Activated T-cell treated with anti-CD3 and anti-CD28 coated beads, Interleukin-2, amount 50 U/mL, for 48 hours (primary cell): ENCODE results near the gene GRK1.

Experiments used
- DNase-seq, 2 experiments: peaks; one replicate each; pipeline ENCODE4 v3.0.0-alpha.2; 2020

GRK1 gene

DNA sequence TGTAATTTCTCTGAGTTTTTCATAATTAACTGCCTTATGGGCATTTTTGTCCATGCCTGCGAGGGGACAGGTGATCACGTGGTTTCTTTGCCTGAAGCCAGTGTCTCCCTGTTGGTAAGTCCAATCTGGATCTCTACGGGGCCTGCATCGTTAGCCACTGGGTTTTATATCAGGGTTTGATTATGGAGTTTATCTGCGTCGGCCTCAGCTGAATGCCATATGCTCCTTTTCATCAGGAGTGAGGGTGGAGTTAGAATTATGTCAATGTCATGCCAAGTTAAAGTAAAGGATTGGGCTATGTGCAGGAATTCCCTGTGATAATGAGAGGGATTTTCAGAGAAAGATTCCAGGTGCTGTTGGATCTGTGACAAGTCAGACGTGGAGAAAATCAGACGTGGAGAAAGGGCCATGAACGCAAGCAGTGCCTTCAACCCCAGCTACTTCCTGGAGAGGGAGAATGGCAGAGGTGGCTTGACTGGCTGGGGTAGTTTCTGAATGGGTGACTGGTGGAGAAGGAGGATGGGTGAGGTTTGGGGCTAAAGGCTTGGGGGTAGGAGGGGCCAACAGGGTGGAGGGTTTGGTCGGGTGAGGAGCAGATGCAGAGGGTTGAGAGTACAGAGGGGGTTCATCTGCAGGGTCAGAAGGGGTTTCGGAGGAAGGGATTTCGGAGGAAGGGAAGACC lies 116.3 kb downstream of the GRK1 start:
- no peak for DNase-seq

DNA sequence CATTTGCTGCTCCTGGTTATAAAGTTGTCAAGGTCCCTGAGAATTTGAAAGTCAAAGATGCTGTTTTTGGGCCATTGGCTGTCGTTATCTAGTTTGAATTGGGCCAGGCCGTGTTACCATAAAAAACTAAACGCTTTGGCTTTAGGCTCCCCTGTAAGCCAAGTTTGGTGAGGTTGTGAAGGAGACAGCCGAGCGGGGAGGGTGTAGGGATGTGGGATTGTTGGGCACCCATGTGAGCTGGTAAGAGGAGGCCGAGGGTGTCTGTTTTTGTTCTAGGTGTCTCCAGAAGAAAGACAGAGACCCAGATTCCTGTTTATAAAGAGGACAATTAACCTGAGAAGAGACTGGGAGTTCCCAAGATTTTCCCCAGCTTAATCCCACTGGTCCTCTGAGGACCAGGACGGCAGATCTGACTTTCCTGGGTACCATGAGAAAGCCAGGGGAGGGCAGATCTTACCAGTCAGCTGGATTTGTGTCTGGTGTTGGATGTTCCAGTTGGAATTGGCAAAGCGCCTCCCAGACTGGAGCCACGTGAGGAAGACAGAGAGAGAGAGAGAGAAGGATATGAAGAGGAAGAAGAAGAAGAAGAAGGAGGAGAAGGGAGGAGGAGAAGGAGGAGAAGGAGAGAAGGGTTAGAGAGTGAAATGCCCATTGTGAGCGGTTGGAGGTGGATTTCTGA lies 117.1 kb downstream of the GRK1 start:
- DNase-seq: no peak

DNA sequence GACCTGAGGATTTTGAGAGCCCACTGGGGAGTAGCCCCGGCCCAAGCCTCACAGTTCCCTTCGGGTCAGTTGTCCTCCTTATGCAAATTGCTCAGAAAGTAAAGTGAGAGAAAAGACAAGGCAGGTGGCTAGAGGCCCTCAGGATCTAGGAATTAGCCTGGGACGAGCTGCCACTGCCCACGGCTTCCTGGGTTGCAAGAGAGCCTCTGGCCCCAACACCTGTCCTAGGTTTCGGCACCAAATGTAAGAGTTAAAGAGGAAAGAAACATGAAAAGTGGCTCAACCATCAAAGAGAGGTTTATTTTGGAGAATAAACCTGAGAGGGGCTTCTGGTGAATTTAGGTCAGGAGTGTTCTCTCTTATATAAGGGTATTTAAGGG lies 117.6 kb downstream of the GRK1 start:
- DNase-seq: no peak

DNA sequence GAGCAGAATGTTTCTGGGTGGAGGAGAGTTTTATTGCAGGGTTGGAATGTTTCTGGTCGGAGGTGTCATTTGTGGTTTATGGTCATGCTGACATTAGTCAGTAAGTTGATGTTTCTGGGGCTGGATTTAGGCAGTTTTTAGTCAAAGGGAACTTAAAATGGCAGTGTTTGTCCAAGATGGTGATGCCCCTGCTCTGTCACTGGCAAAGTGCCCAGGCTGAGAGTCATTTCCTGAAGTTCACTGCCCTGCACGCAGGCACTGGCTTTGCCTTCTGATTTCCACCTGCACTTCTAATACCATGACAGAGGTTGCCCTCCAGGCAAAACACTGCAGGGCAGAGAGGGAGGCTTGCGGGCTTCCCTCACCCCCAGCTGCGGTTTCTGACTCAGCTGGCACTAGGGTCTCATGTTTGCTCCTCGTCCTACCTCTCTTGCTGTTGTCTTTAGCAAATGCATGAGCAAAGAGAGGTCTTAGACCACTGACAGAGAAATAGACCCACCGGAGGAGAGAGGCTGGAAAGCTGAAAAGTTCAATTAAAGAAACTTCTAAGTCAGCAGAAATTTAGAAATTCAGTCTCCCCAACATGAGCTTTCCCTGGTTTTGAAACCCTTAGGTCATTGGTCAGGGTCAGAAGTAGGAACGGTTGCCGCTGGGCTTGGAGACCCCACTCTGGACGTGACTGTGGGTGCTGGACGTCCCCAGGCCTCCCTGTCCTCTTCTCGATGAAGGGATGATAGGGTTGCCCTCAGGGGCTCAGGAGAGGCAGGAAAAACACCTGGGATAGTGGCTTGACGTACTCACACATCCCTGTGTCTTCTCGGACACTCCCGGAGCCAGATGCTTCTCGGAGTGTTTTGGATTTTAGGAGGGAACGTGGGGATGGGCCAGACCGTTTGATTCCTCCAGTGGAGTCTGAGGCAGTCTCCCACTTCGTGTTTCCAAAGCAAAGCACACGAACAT lies 118.3 kb downstream of the GRK1 start:
- peak; percentile 47 to 52 for DNase-seq

DNA sequence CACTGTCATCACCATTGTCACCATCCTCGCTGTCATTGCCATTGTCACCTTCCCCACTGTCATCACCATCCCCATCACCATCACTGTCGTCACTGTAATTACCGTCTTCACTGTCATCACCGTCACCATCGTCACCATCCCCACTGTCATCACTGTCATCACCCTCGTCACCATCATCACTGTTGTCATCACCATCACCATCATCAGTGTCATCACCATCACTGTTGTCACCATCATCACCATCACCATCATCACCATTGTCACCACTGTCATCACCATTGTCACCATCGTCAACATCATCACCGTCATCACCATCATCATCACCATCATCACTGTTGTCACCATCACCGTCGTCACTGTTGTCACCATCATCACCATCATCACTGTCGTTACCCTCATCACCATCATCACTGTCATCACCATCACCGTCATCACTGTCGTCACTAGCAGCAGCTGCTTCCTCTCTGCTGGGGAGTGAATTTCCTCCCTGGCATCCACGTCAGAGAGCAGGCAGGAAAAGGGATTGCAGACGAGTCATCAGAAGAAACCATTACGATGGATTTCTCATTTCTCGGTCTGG lies 119.3 kb downstream of the GRK1 start:
- DNase-seq: no peak
